Stimulated activated CD4-positive, alpha-beta T cell treated with anti-CD3 and anti-CD28 coated beads, Interleukin-1b, Interleukin-23, amount 100 ng/mL, for 1 hour (primary cell): ENCODE results near the gene RAB42.
"Not testable (repeated sequence)": the region's sequence is repeated elsewhere in the genome, so short reads cannot be mapped to it uniquely, and the experiment has no call there.

Source experiments
- DNase-seq, 2 donors: peaks; one replicate each; pipeline ENCODE4 v3.0.0-alpha.2; 2020; ENCODE audit warnings: low read depth in 2 of 2

Gene RAB42

GRCh38 chr1:28586585-28587391 lies 5.3 kb upstream of the RAB42 start:
- DNase-seq: not testable (repeated sequence)

- no peak for DNase-seq
These were observed 431 bp downstream of the RAB42 start for GRCh38 chr1:28592321-28593071.

GRCh38 chr1:28593988-28594356 lies 1.9 kb downstream of the RAB42 start:
- not testable (repeated sequence) for DNase-seq

GRCh38 chr1:28594686-28595411 lies 2.8 kb downstream of the RAB42 start:
- not testable (repeated sequence) for DNase-seq

- DNase-seq: no peak
These were observed 3.5 kb downstream of the RAB42 start for GRCh38 chr1:28595412-28596191.

- DNase-seq: not testable (repeated sequence)
These were observed 4.2 kb downstream of the RAB42 start for GRCh38 chr1:28596276-28596675.

- DNase-seq: no peak
These were observed 9.6 kb downstream of the RAB42 start for GRCh38 chr1:28601696-28602095.

- no peak for DNase-seq
These were observed 10.7 kb downstream of the RAB42 start for GRCh38 chr1:28602536-28603439.

GRCh38 chr1:28604411-28604810 lies 12.3 kb downstream of the RAB42 start:
- no peak for DNase-seq

- DNase-seq: no peak
These were observed 12.9 kb downstream of the RAB42 start for GRCh38 chr1:28604962-28605361.

GRCh38 chr1:28606771-28607170 lies 14.7 kb downstream of the RAB42 start:
- no peak for DNase-seq

GRCh38 chr1:28613175-28613574 lies 21.1 kb downstream of the RAB42 start:
- DNase-seq: no peak

GRCh38 chr1:28631713-28632112 lies 39.6 kb downstream of the RAB42 start:
- DNase-seq: no peak

- DNase-seq: no peak
These were observed 40.5 kb downstream of the RAB42 start for GRCh38 chr1:28632560-28632959.

- DNase-seq: no peak
These were observed 48.7 kb downstream of the RAB42 start for GRCh38 chr1:28640766-28641165.

GRCh38 chr1:28642056-28642846 lies 50.2 kb downstream of the RAB42 start:
- DNase-seq: no peak

- peak; percentile 84 to 86 for DNase-seq
These were observed 51.0 kb downstream of the RAB42 start, which contains the start of gene TAF12 for GRCh38 chr1:28642847-28643635. TSS of gene TAF12 (minus strand) at chr1:28643067. CDS start at chr1:28622081, 20,986 bp downstream.

GRCh38 chr1:28644494-28644893 lies 52.4 kb downstream of the RAB42 start:
- no peak for DNase-seq
